Activated T-cell treated with anti-CD3 and anti-CD28 coated beads, Interleukin-2, amount 50 U/mL, for 4 hours (primary cell): ENCODE results near the gene LRRC56. TPM values are rescaled to one million over a fixed set of nuclear protein-coding genes. Genes with fewer than 3 reads are reported as not detected.
"Not testable (repeated sequence)": the region's sequence is repeated elsewhere in the genome, so short reads cannot be mapped to it uniquely, and the experiment has no call there.

Source experiments
- ATAC-seq, 2 donors: fragments of 200-7000 bp; cut with Tn5 transposase; one replicate each; pipeline ENCODE4 v1.10.0; 2021
- DNase-seq: peaks from one replicate; pipeline ENCODE4 v3.0.0-alpha.2; 2020
- H3K27me3 Mint-ChIP-seq: one replicate; pipeline ENCODE4 v1.8.0; 2021; ENCODE audit warnings: low read depth, mixed read lengths
- H3K36me3 Mint-ChIP-seq: one replicate; pipeline ENCODE4 v1.8.0; 2022; ENCODE audit warnings: mixed read lengths; ENCODE audit not compliant: insufficient read depth
- H3K4me1 Mint-ChIP-seq: one replicate; pipeline ENCODE4 v1.8.0; 2021; ENCODE audit warnings: low read depth, mixed read lengths
- H3K4me3 Mint-ChIP-seq: one replicate; pipeline ENCODE4 v1.8.0; 2021; ENCODE audit warnings: mild to moderate bottlenecking, moderate library complexity, mixed read lengths
- H3K9me3 Mint-ChIP-seq: one replicate; pipeline ENCODE4 v1.8.0; 2021; ENCODE audit warnings: mixed read lengths
- total RNA-seq, 3 donors: library from RNA; stranded (reverse); gene quantifications; one replicate each; pipeline ENCODE4 v1.2.1, GENCODE V29; 2021

LRRC56 gene
- total RNA-seq, 3 donors from 2014 or later: 1.4 to 2.7 (median 1.7) TPM

GRCh38 chr11:506995-507726, 30.2 kb upstream of the LRRC56 start, which contains the start of gene RNH1:
RNH1 (minus strand) TSS chr11:507242; CDS start chr11:502162, 5,080 bp downstream.
- ATAC-seq: peak; percentile 77 to 81

GRCh38 chr11:507727-508515, 29.4 kb upstream of the LRRC56 start:
- no peaks in the 10 kb centered on the region for H3K27me3 Mint-ChIP-seq
- DNase-seq (no peak), ATAC-seq (no peak)
- peaks cover 18% of the 10 kb centered on the region for H3K36me3 Mint-ChIP-seq
- peak overlapping the region; percentile 94 for H3K4me3 Mint-ChIP-seq
- peaks cover 24% of the 10 kb centered on the region for H3K4me1 Mint-ChIP-seq
- no peaks in the 10 kb centered on the region for H3K9me3 Mint-ChIP-seq

More at GRCh38 chr11:506995-507726, 30.2 kb upstream of the LRRC56 start, which contains the start of gene RNH1:
- Mint-ChIP-seq H3K27me3 (no peaks in the 10 kb centered on the region), H3K4me1 (peaks cover 26% of the 10 kb centered on the region), H3K4me3 (peak within 1 kb of the TSS; percentile 94), H3K9me3 (no peaks in the 10 kb centered on the region), H3K36me3 (peaks cover 13% of the 10 kb centered on the region)
- peak; percentile 100 for DNase-seq

- Mint-ChIP-seq H3K9me3 (no peaks in the 10 kb centered on the region), H3K36me3 (peaks cover 18% of the 10 kb centered on the region), H3K27me3 (no peaks in the 10 kb centered on the region), H3K4me1 (peaks cover 18% of the 10 kb centered on the region), H3K4me3 (peak overlapping the region; percentile 4)
- DNase-seq: no peak
- ATAC-seq: no peak
These were observed 28.4 kb upstream of the LRRC56 start for GRCh38 chr11:508956-509355.

- peaks cover 7% of the 10 kb centered on the region for H3K9me3 Mint-ChIP-seq
- ATAC-seq (no peak), DNase-seq (no peak)
- no peak overlapping the region for H3K4me3 Mint-ChIP-seq
- H3K4me1 Mint-ChIP-seq: peaks cover 4% of the 10 kb centered on the region
- H3K36me3 Mint-ChIP-seq: peaks cover 24% of the 10 kb centered on the region
- no peaks in the 10 kb centered on the region for H3K27me3 Mint-ChIP-seq
These were observed 24.3 kb upstream of the LRRC56 start for GRCh38 chr11:512761-513595.

- Mint-ChIP-seq H3K36me3 (peaks cover 24% of the 10 kb centered on the region), H3K4me3 (no peak overlapping the region), H3K9me3 (peaks cover 7% of the 10 kb centered on the region), H3K4me1 (peaks cover 5% of the 10 kb centered on the region), H3K27me3 (no peaks in the 10 kb centered on the region)
- DNase-seq (no peak), ATAC-seq (no peak)
These were observed 22.7 kb upstream of the LRRC56 start for GRCh38 chr11:514606-515005.

- DNase-seq (no peak), ATAC-seq (no peak)
- Mint-ChIP-seq H3K36me3 (peaks cover 20% of the 10 kb centered on the region), H3K27me3 (no peaks in the 10 kb centered on the region), H3K4me3 (no peak overlapping the region), H3K4me1 (peaks cover 3% of the 10 kb centered on the region), H3K9me3 (peaks cover 7% of the 10 kb centered on the region)
These were observed 22.2 kb upstream of the LRRC56 start for GRCh38 chr11:515131-515530.

GRCh38 chr11:516400-516799, 20.9 kb upstream of the LRRC56 start:
- peaks cover 7% of the 10 kb centered on the region for H3K9me3 Mint-ChIP-seq
- no peak for ATAC-seq
- H3K36me3 Mint-ChIP-seq: peaks cover 18% of the 10 kb centered on the region
- DNase-seq: no peak
- H3K4me3 Mint-ChIP-seq: no peak overlapping the region
- no peaks in the 10 kb centered on the region for H3K27me3 Mint-ChIP-seq
- peaks cover 3% of the 10 kb centered on the region for H3K4me1 Mint-ChIP-seq

- not testable (repeated sequence) for H3K4me3 Mint-ChIP-seq, H3K4me1 Mint-ChIP-seq, DNase-seq, H3K9me3 Mint-ChIP-seq, H3K27me3 Mint-ChIP-seq, ATAC-seq
- H3K36me3 Mint-ChIP-seq: peaks cover 15% of the 10 kb centered on the region
These were observed 20.2 kb upstream of the LRRC56 start for GRCh38 chr11:516918-517685.

GRCh38 chr11:518463-519202, 18.7 kb upstream of the LRRC56 start:
- no peaks in the 10 kb centered on the region for H3K27me3 Mint-ChIP-seq
- peaks cover 10% of the 10 kb centered on the region for H3K36me3 Mint-ChIP-seq
- ATAC-seq (peak; percentile 93 to 95), DNase-seq (peak; percentile 87)
- H3K4me3 Mint-ChIP-seq: peak overlapping the region; percentile 67
- peaks cover 3% of the 10 kb centered on the region for H3K4me1 Mint-ChIP-seq
- H3K9me3 Mint-ChIP-seq: peaks cover 7% of the 10 kb centered on the region

- H3K36me3 Mint-ChIP-seq: peaks cover 6% of the 10 kb centered on the region
- peaks cover 3% of the 10 kb centered on the region for H3K4me1 Mint-ChIP-seq
- H3K27me3 Mint-ChIP-seq: no peaks in the 10 kb centered on the region
- peaks cover 7% of the 10 kb centered on the region for H3K9me3 Mint-ChIP-seq
- no peak for ATAC-seq
- DNase-seq: no peak
- H3K4me3 Mint-ChIP-seq: no peak overlapping the region
These were observed 16.7 kb upstream of the LRRC56 start for GRCh38 chr11:520428-521176.

- DNase-seq: no peak
- peaks cover 3% of the 10 kb centered on the region for H3K4me1 Mint-ChIP-seq
- H3K27me3 Mint-ChIP-seq: no peaks in the 10 kb centered on the region
- peaks cover 7% of the 10 kb centered on the region for H3K9me3 Mint-ChIP-seq
- ATAC-seq: no peak
- no peak overlapping the region for H3K4me3 Mint-ChIP-seq
- peaks cover 4% of the 10 kb centered on the region for H3K36me3 Mint-ChIP-seq
These were observed 16.1 kb upstream of the LRRC56 start for GRCh38 chr11:521177-521688.

- Mint-ChIP-seq H3K36me3 (peaks cover 3% of the 10 kb centered on the region), H3K4me1 (no peaks in the 10 kb centered on the region), H3K4me3 (no peak overlapping the region), H3K9me3 (no peaks in the 10 kb centered on the region), H3K27me3 (no peaks in the 10 kb centered on the region)
- no peak for DNase-seq
- no peak for ATAC-seq
These were observed 11.1 kb upstream of the LRRC56 start for GRCh38 chr11:526192-526591.
